ENCODE measurements around the gene ATOSA. TPM values are rescaled to one million over a fixed set of nuclear protein-coding genes. Genes with fewer than 3 reads are reported as not detected.

ATOSA gene
- total RNA-seq, 1 donor from 2014 or later = 63.3 TPM

DNA sequence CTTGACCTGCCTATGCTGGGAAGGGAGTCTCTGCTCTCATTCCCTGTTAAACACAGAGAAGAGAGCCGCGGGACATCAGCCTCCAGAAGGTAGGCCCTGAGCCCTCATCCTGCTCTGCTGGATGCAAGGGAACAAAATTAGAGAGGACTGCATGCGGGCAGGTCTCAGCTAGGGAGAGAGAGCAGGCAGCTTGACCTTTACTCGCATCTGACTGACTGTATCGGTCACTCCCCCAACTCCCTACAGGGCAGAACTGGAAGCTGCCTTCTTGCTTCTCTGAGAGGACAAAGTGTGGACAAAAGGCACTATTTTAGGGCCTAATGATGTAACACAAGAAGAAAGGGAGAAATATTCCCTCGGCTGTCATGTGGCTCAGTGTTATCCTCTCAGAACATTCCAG is 38.7 kb upstream of the ATOSA start:
- H3K4me1 ChIP-seq = no peaks in the 10 kb centered on the region
- no peak overlapping the region for H3K27ac ChIP-seq
- H3K4me3 ChIP-seq = no peak overlapping the region
- TF ChIP-seq POLR2AphosphoS5 (IDR thresholded peaks at IDR 0.05; ENCODE audit: insufficient read depth in 1 of 2, low read depth in 1 of 2) (no peak), CTCF (IDR thresholded peaks at IDR 0.05) (no peak), POLR2A (IDR thresholded peaks at IDR 0.05) (no peak)
- no peaks in the 10 kb centered on the region for H3K27me3 ChIP-seq
- intact Hi-C loops (cut with DNase I) = no loop called here
- H3K36me3 ChIP-seq = no peaks in the 10 kb centered on the region
- DNase-seq (ENCODE audit: extremely low spot score in 2 of 2) = no peak
- no peaks in the 10 kb centered on the region for H3K9me3 ChIP-seq

DNA sequence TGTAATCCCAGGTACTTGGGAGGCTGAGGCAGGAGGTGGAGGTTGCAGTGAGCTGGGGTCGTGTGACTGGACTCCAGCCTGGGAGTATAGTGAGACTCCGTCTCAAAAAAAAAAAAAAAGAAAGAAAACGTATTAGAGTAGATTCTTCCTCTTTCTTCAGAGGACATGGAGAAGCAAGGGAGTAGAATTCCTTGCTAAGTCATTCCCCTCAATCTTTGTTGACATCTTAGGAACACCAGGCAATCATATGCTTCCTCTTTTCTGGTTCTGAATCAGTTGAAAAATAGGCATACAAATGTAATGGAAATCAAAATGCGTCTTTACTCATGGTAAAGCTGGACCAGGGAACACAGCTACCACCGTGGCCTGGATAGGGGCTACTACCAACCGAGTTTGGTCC is 38.3 kb upstream of the ATOSA start:
- intact Hi-C loops (cut with DNase I) = no loop called here
- Histone ChIP-seq H3K4me1 (no peaks in the 10 kb centered on the region), H3K27me3 (no peaks in the 10 kb centered on the region), H3K36me3 (no peaks in the 10 kb centered on the region), H3K4me3 (no peak overlapping the region), H3K27ac (no peak overlapping the region), H3K9me3 (no peaks in the 10 kb centered on the region)
- DNase-seq (ENCODE audit: extremely low spot score in 2 of 2) = no peak
- TF ChIP-seq CTCF (IDR thresholded peaks at IDR 0.05) = no peak
- no peak for TF ChIP-seq POLR2A (IDR thresholded peaks at IDR 0.05)

DNA sequence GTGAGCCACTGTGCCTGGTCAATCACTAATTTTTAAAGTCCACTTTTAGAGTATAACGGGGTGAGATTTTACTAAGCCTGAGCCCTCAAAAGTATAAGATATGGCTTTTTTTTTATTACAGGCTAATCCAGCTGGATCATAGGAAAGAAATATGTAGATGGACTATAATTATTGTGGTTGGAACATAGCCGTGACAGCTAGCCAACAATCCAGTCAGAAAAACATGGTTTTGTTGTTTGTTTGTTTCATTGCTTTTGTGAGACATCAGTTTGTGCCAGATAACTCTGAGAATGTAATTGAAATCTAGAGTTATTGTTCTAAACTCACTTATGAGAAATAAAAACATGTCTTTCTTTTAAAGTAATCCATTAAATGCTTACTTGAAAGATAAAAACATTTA is 37.3 kb upstream of the ATOSA start:
- intact Hi-C loops (cut with DNase I) = no loop called here
- TF ChIP-seq POLR2A (IDR thresholded peaks at IDR 0.05) = no peak
- TF ChIP-seq CTCF (IDR thresholded peaks at IDR 0.05) = no peak
- DNase-seq (ENCODE audit: extremely low spot score in 2 of 2) = no peak
- Histone ChIP-seq H3K4me3 (no peak overlapping the region), H3K27ac (no peak overlapping the region), H3K36me3 (no peaks in the 10 kb centered on the region), H3K27me3 (no peaks in the 10 kb centered on the region), H3K4me1 (no peaks in the 10 kb centered on the region), H3K9me3 (no peaks in the 10 kb centered on the region)

GRCh38 chr15:52715411-52715810 is 36.2 kb upstream of the ATOSA start:
- Histone ChIP-seq H3K36me3 (no peaks in the 10 kb centered on the region), H3K27me3 (no peaks in the 10 kb centered on the region), H3K27ac (no peak overlapping the region), H3K4me3 (no peak overlapping the region), H3K9me3 (no peaks in the 10 kb centered on the region), H3K4me1 (no peaks in the 10 kb centered on the region)
- DNase-seq (ENCODE audit: extremely low spot score in 2 of 2) = no peak
- intact Hi-C loops (cut with DNase I) = no loop called here
- TF ChIP-seq POLR2A (IDR thresholded peaks at IDR 0.05) = no peak
- no peak for TF ChIP-seq CTCF (IDR thresholded peaks at IDR 0.05)
- no peak for TF ChIP-seq POLR2AphosphoS5 (IDR thresholded peaks at IDR 0.05; ENCODE audit: insufficient read depth in 1 of 2, low read depth in 1 of 2)

DNA sequence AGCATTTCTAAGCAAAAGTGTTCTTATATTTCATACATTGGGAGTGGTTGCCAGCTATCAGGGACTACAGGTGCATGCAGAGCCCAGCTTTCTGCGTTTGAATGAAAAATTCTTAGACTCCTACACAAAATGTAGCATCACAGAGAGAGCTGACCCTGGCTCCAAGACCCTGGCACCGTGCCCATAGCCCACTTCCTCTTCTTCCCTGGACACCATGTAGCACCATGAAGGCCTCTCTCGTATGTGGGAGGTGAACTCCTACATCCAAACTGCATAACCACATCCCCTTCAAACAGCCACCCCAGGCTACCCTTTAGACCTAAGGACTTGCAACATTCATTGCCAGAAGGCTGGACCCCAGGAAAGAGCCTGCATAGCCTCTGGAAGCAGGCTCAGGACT is 35.8 kb upstream of the ATOSA start:
- no peak for TF ChIP-seq CTCF (IDR thresholded peaks at IDR 0.05)
- no peaks in the 10 kb centered on the region for H3K9me3 ChIP-seq
- no peak for DNase-seq (ENCODE audit: extremely low spot score in 2 of 2)
- H3K4me3 ChIP-seq = no peak overlapping the region
- intact Hi-C loops (cut with DNase I) = no loop called here
- no peaks in the 10 kb centered on the region for H3K36me3 ChIP-seq
- H3K4me1 ChIP-seq = no peaks in the 10 kb centered on the region
- no peak overlapping the region for H3K27ac ChIP-seq
- H3K27me3 ChIP-seq = no peaks in the 10 kb centered on the region
